B cell (primary cell): Measurements from ENCODE around the gene TNIK. TPM values are rescaled to one million over a fixed set of nuclear protein-coding genes. Genes with fewer than 3 reads are reported as not detected.

Source experiments
- ATAC-seq: fragments of 200-7000 bp; cut with Tn5 transposase; one replicate; pipeline ENCODE4 v1.10.0; 2021; ENCODE audit warnings: low read depth, mild to moderate bottlenecking, moderate number of reproducible peaks, moderate library complexity
- CTCF ChIA-PET: fragments of 350-600 bp; sonication (Branson Sonifier 250); formaldehyde crosslinking; loops from one replicate; lab custom pipeline; 2021; ENCODE audit warnings: antibody characterized with exemption, inconsistent platforms; lab: Charles Lee
- POLR2A ChIA-PET: fragments of 350-600 bp; sonication (Branson Sonifier 250); formaldehyde crosslinking; loops from one replicate; lab custom pipeline; 2021; ENCODE audit warnings: antibody characterized with exemption; lab: Charles Lee
- DNase-seq: peaks from one replicate; pipeline ENCODE4 v3.0.0; 2013
- H2AFZ ChIP-seq: 2 replicates; pipeline ENCODE4 v1.6.1; 2012; ENCODE audit warnings: mild to moderate bottlenecking, low read depth, low read length; ENCODE audit not compliant: insufficient read depth, poor library complexity, severe bottlenecking
- H3K27ac ChIP-seq, 2 donors: 1 replicate in 1 of 2; 2 replicates in 1 of 2; pipeline ENCODE4 v1.5.1; 2012 to 2013; ENCODE audit warnings: low read length in 2 of 2, mild to moderate bottlenecking in 2 of 2, moderate library complexity in 1 of 2
- H3K27me3 ChIP-seq, 4 experiments: fragments of 200-600 bp in 1 of 4; sonication (generic) in 1 of 4; replicated peaks in 1 of 4; 1 replicate in 2 of 4; 2 replicates in 2 of 4; pipeline versions ENCODE4 v1.6.1 to v1.7.0; 2013 to 2016; ENCODE audit warnings: low read length in 3 of 4, mild to moderate bottlenecking in 2 of 4, mixed read lengths in 1 of 4, moderate library complexity in 1 of 4; ENCODE audit not compliant: insufficient read depth in 4 of 4, control insufficient read depth in 3 of 4; ENCODE audit errors: control extremely low read depth in 1 of 4
- H3K36me3 ChIP-seq, 2 experiments: replicated peaks in 1 of 2; 1 replicate in 1 of 2; 2 replicates in 1 of 2; pipeline versions ENCODE4 v1.6.1 to v1.7.1; 2013; ENCODE audit warnings: low read length in 1 of 2; ENCODE audit not compliant: insufficient read depth in 2 of 2, control insufficient read depth in 1 of 2; ENCODE audit errors: control extremely low read depth in 1 of 2, extremely low read depth in 1 of 2
- H3K4me1 ChIP-seq, 2 donors: fragments of 200-600 bp in 1 of 2; sonication (generic) in 1 of 2; 1 replicate in 1 of 2; 2 replicates in 1 of 2; pipeline versions ENCODE4 v1.5.1 to v1.6.1; 2013 to 2017; ENCODE audit warnings: low read length in 2 of 2; ENCODE audit not compliant: control insufficient read depth in 2 of 2, insufficient read depth in 2 of 2
- H3K4me2 ChIP-seq: replicated peaks from 2 replicates; pipeline ENCODE3; 2012; ENCODE audit warnings: mild to moderate bottlenecking, low read depth, low read length; ENCODE audit not compliant: poor library complexity, severe bottlenecking
- H3K4me3 ChIP-seq, 5 experiments: fragments of 200-600 bp in 1 of 5; sonication (generic) in 1 of 5; 1 replicate in 3 of 5; 2 replicates in 2 of 5; pipeline versions ENCODE4 v1.5.1 to v1.7.0; 2011 to 2016; ENCODE audit warnings: low read length in 4 of 5, mild to moderate bottlenecking in 4 of 5, low read depth in 2 of 5, control low read depth in 1 of 5, moderate library complexity in 1 of 5; ENCODE audit not compliant: insufficient read depth in 1 of 5; ENCODE audit errors: control extremely low read depth in 1 of 5, extremely low read depth in 1 of 5
- H3K79me2 ChIP-seq: fragments of 200-600 bp; sonication (generic); one replicate; pipeline ENCODE4 v1.6.0; 2016; ENCODE audit warnings: low read length; ENCODE audit not compliant: control insufficient read depth, insufficient read depth
- H3K9ac ChIP-seq: fragments of 200-600 bp; sonication (generic); 2 replicates; pipeline ENCODE4 v1.6.1; 2017; ENCODE audit warnings: mild to moderate bottlenecking, low read length, moderate library complexity
- H3K9me3 ChIP-seq, 3 donors: one replicate each; pipeline versions ENCODE4 v1.6.1 to v1.7.1; 2013; ENCODE audit warnings: low read length in 2 of 3; ENCODE audit not compliant: control insufficient read depth in 2 of 3, insufficient read depth in 1 of 3; ENCODE audit errors: control extremely low read depth in 1 of 3
- H4K20me1 ChIP-seq: 2 replicates; pipeline ENCODE4 v1.6.0; 2012; ENCODE audit warnings: mild to moderate bottlenecking, low read length; ENCODE audit not compliant: insufficient read depth, control insufficient read depth, poor library complexity, severe bottlenecking
- H3K27ac Mint-ChIP-seq: one replicate; pipeline ENCODE4 v1.8.0; 2021; ENCODE audit warnings: mixed read lengths
- H3K27me3 Mint-ChIP-seq: one replicate; pipeline ENCODE4 v1.8.0; 2021; ENCODE audit warnings: mixed read lengths
- H3K4me1 Mint-ChIP-seq: one replicate; pipeline ENCODE4 v1.8.0; 2021; ENCODE audit warnings: mixed read lengths
- H3K4me3 Mint-ChIP-seq: one replicate; pipeline ENCODE4 v1.8.0; 2021; ENCODE audit warnings: mixed read lengths
- H3K9me3 Mint-ChIP-seq: one replicate; pipeline ENCODE4 v1.8.0; 2022; ENCODE audit warnings: mixed read lengths; ENCODE audit not compliant: insufficient read depth
- CTCF ChIP-seq: fragments of 200-600 bp; IDR thresholded peaks from one replicate; pipeline ENCODE4 v1.8.0; 2022; ENCODE audit warnings: antibody characterized with exemption, mild to moderate bottlenecking
- EZH2 ChIP-seq: IDR thresholded peaks from 2 replicates; pipeline ENCODE4 v1.6.1; 2012; ENCODE audit warnings: borderline replicate concordance, low read depth, mild to moderate bottlenecking, moderate library complexity, low read length; ENCODE audit not compliant: insufficient read depth, poor library complexity, severe bottlenecking
- WGBS: methylation state at CpG from one replicate; pipeline ENCODE4 v1.1.5; 2013; ENCODE audit warnings: missing lambda C conversion rate; ENCODE audit not compliant: insufficient coverage; 5-methylcytosine and 5-hydroxymethylcytosine counted together
- intact Hi-C: fragments of 100-400 bp; cut with micrococcal nuclease; formaldehyde crosslinking; loops from one replicate; pipeline ENCODE4 v1.10.0; 2022
- polyA plus RNA-seq: library from polyadenylated mRNA; depleted of rRNA; stranded (reverse); fragments of >200 nt; gene quantifications from 2 replicates; pipeline ENCODE4 v1.2.3, GENCODE V29; 2012
- total RNA-seq, 2 donors: library from RNA; stranded (reverse); fragments of 120-200 nt in 1 of 2; gene quantifications; 1 replicate in 1 of 2; 2 replicates in 1 of 2; pipeline versions ENCODE4 v1.2.3 to v1.2.4, GENCODE V29; 2013 to 2022

The TNIK gene
- total and polyA plus RNA-seq, 2 donors (not counting 1 experiment from before 2014, with no cell fraction given): 0.66 to 7.7 TPM

- no peaks in the 10 kb centered on the region for H4K20me1 ChIP-seq
- ATAC-seq (no peak), DNase-seq (no peak)
- Mint-ChIP-seq H3K27me3 (no peaks in the 10 kb centered on the region), H3K4me3 (no peak overlapping the region), H3K4me1 (no peaks in the 10 kb centered on the region), H3K27ac (no peak overlapping the region), H3K9me3 (no peaks in the 10 kb centered on the region)
- CTCF ChIA-PET: no interaction called here
- no peak overlapping the region for H3K4me2 ChIP-seq
- no peak overlapping the region for H2AFZ ChIP-seq
- no peak for TF ChIP-seq CTCF
- TF ChIP-seq EZH2: no peak
- intact Hi-C loops: no loop called here
- no peaks in the 10 kb centered on the region for H3K4me1 ChIP-seq
- H3K36me3 ChIP-seq: no peaks in the 10 kb centered on the region
- POLR2A ChIA-PET: no interaction called here
- no peak overlapping the region for H3K27ac ChIP-seq
- H3K9me3 ChIP-seq: no peaks in the 10 kb centered on the region
- WGBS: no CpG with 5 or more reads among the region's 1 CpG
- H3K79me2 ChIP-seq: no peaks in the 10 kb centered on the region
- no peak overlapping the region for H3K9ac ChIP-seq
- H3K27me3 ChIP-seq: no peaks in the 10 kb centered on the region
- no peak overlapping the region for H3K4me3 ChIP-seq
Measured at GRCh38 chr3:171366043-171366442, 94.2 kb downstream of the TNIK start.

GRCh38 chr3:171365489-171365888 is 94.7 kb downstream of the TNIK start:
- CTCF ChIA-PET: no interaction called here
- intact Hi-C loops: no loop called here
- no CpG with 5 or more reads among the region's 2 CpGs for WGBS

More at GRCh38 chr3:171365489-171365888, 94.7 kb downstream of the TNIK start:
- no peak overlapping the region for H2AFZ ChIP-seq
- no peaks in the 10 kb centered on the region for H3K9me3 ChIP-seq
- no peak overlapping the region for H3K4me2 ChIP-seq
- ATAC-seq: no peak
- no peak overlapping the region for H3K4me3 Mint-ChIP-seq
- no peaks in the 10 kb centered on the region for H3K79me2 ChIP-seq
- no peak overlapping the region for H3K27ac Mint-ChIP-seq
- H3K27me3 ChIP-seq: no peaks in the 10 kb centered on the region
- no peak overlapping the region for H3K9ac ChIP-seq
- no peaks in the 10 kb centered on the region for H3K36me3 ChIP-seq
- no peak for DNase-seq
- TF ChIP-seq EZH2 (no peak), CTCF (no peak)
- H3K27me3 Mint-ChIP-seq: no peaks in the 10 kb centered on the region
- H3K27ac ChIP-seq: no peak overlapping the region
- no peaks in the 10 kb centered on the region for H3K4me1 ChIP-seq
- no peak overlapping the region for H3K4me3 ChIP-seq
- no peaks in the 10 kb centered on the region for H3K9me3 Mint-ChIP-seq
- no peaks in the 10 kb centered on the region for H3K4me1 Mint-ChIP-seq
- POLR2A ChIA-PET: no interaction called here
- H4K20me1 ChIP-seq: no peaks in the 10 kb centered on the region
